ENCODE measurements around the gene TBL1Y. TPM values are rescaled to one million over a fixed set of nuclear protein-coding genes. Genes with fewer than 3 reads are reported as not detected.
A peak's percentile ranks its signal among the peaks of the same experiment; 100 is the strongest.

The TBL1Y gene
- polyA plus RNA-seq, 1 donor from 2014 or later, result not detected

GRCh38 chrY:6909118-6909521 is 1.4 kb upstream of the TBL1Y start:
- Histone ChIP-seq H3K36me3 (ENCODE audit: insufficient read depth, low read length) (no peaks in the 10 kb centered on the region), H3K9me2 (ENCODE audit: insufficient read depth, low read length) (no peaks in the 10 kb centered on the region), H3K79me2 (replicated peaks; ENCODE audit: insufficient read depth, low read length) (no peaks in the 10 kb centered on the region), H2AFZ (ENCODE audit: low read depth, low read length) (no peak overlapping the region), H3K4me2 (ENCODE audit: low read length) (peak overlapping the region; percentile 25), H3K4me3 (ENCODE audit: low read length) (peak overlapping the region; percentile 69), H3F3A (ENCODE audit: insufficient read depth, low read length, poor library complexity, severe bottlenecking) (no peaks in the 10 kb centered on the region), H3K9ac (ENCODE audit: low read length) (no peak overlapping the region), H3K27me3 (ENCODE audit: insufficient read depth, low read depth, low read length) (peaks cover 19% of the 10 kb centered on the region), H4K20me1 (ENCODE audit: insufficient read depth) (no peaks in the 10 kb centered on the region), H3K9me3 (ENCODE audit: low read length) (no peaks in the 10 kb centered on the region), H3K27ac (ENCODE audit: low read length) (no peak overlapping the region)
- TF ChIP-seq EP300 (conservative IDR thresholded peaks at IDR 0.05; ENCODE audit: poor library complexity, severe bottlenecking), result no peak
- TF ChIP-seq CTCF (IDR thresholded peaks at IDR 0.05; ENCODE audit: poor library complexity, severe bottlenecking), result no peak
- peak; percentile 62 for TF ChIP-seq MXI1 (conservative IDR thresholded peaks at IDR 0.05; ENCODE audit: poor library complexity, severe bottlenecking)

- Histone ChIP-seq H3K9me3 (ENCODE audit: low read length) (no peaks in the 10 kb centered on the region), H3K27ac (ENCODE audit: low read length) (no peak overlapping the region), H4K20me1 (ENCODE audit: insufficient read depth) (no peaks in the 10 kb centered on the region), H3F3A (ENCODE audit: insufficient read depth, low read length, poor library complexity, severe bottlenecking) (no peaks in the 10 kb centered on the region), H3K79me2 (replicated peaks; ENCODE audit: insufficient read depth, low read length) (no peaks in the 10 kb centered on the region), H3K4me2 (ENCODE audit: low read length) (peak overlapping the region; percentile 10), H3K27me3 (ENCODE audit: insufficient read depth, low read depth, low read length) (peaks cover 19% of the 10 kb centered on the region), H3K9ac (ENCODE audit: low read length) (peak overlapping the region; percentile 23), H3K9me2 (ENCODE audit: insufficient read depth, low read length) (no peaks in the 10 kb centered on the region), H3K36me3 (ENCODE audit: insufficient read depth, low read length) (no peaks in the 10 kb centered on the region), H3K4me3 (ENCODE audit: low read length) (peak overlapping the region; percentile 69), H2AFZ (ENCODE audit: low read depth, low read length) (no peak overlapping the region)
- TF ChIP-seq REST (IDR thresholded peaks at IDR 0.05; ENCODE audit: borderline replicate concordance) (no peak), CTCF (IDR thresholded peaks at IDR 0.05; ENCODE audit: poor library complexity, severe bottlenecking) (no peak), MXI1 (conservative IDR thresholded peaks at IDR 0.05; ENCODE audit: poor library complexity, severe bottlenecking) (no peak), SMC3 (conservative IDR thresholded peaks at IDR 0.05; ENCODE audit: poor library complexity) (no peak), EP300 (conservative IDR thresholded peaks at IDR 0.05; ENCODE audit: poor library complexity, severe bottlenecking) (no peak), RAD21 (conservative IDR thresholded peaks at IDR 0.05) (no peak), POLR2AphosphoS5 (IDR thresholded peaks at IDR 0.05) (no peak), EZH2 (IDR thresholded peaks at IDR 0.05; ENCODE audit: borderline replicate concordance, insufficient read depth, low read length, poor library complexity, severe bottlenecking) (no peak), TAF1 (IDR thresholded peaks at IDR 0.05; ENCODE audit: low read depth) (no peak)
Observed at GRCh38 chrY:6909856-6910255, 641 bp upstream of the TBL1Y start.

Data from neural cell (in vitro differentiated cells).